DMS153 treated with DMSO at 0.1 percent for 48 hours (cell line): ENCODE results near the gene SHE.

Source experiments
- DNase-seq: peaks from one replicate; lab custom pipeline; 2025; ENCODE audit not compliant: unreplicated experiment; lab: John Stamatoyannopoulos, UW

The SHE gene

GRCh38 chr1:154453161-154453560 is 49.1 kb downstream of the SHE start:
- no peak for DNase-seq

GRCh38 chr1:154448331-154448811 is 53.8 kb downstream of the SHE start:
- DNase-seq = no peak

GRCh38 chr1:154446789-154447188 is 55.4 kb downstream of the SHE start:
- DNase-seq = no peak

- no peak for DNase-seq
These were observed 55.9 kb downstream of the SHE start for GRCh38 chr1:154446292-154446691.

GRCh38 chr1:154445040-154445472 is 57.2 kb downstream of the SHE start:
- no peak for DNase-seq

- DNase-seq = no peak
These were observed 58.8 kb downstream of the SHE start for GRCh38 chr1:154443274-154444013.

GRCh38 chr1:154442006-154442740 is 60.0 kb downstream of the SHE start:
- no peak for DNase-seq

GRCh38 chr1:154441241-154441888 is 60.8 kb downstream of the SHE start:
- no peak for DNase-seq

GRCh38 chr1:154440036-154440804 is 62.0 kb downstream of the SHE start:
- no peak for DNase-seq

- no peak for DNase-seq
These were observed 65.8 kb downstream of the SHE start for GRCh38 chr1:154436433-154436832.

GRCh38 chr1:154435599-154436200 is 66.5 kb downstream of the SHE start:
- no peak for DNase-seq

GRCh38 chr1:154434346-154435085 is 67.7 kb downstream of the SHE start:
- no peak for DNase-seq

- DNase-seq = no peak
These were observed 68.9 kb downstream of the SHE start for GRCh38 chr1:154433161-154433764.

- no peak for DNase-seq
These were observed 70.4 kb downstream of the SHE start for GRCh38 chr1:154431586-154432373.

GRCh38 chr1:154430903-154431302 is 71.3 kb downstream of the SHE start:
- no peak for DNase-seq

- DNase-seq = no peak
These were observed 72.2 kb downstream of the SHE start for GRCh38 chr1:154429841-154430611.
